ENCODE data around the gene CENPP.

Gene CENPP

DNA sequence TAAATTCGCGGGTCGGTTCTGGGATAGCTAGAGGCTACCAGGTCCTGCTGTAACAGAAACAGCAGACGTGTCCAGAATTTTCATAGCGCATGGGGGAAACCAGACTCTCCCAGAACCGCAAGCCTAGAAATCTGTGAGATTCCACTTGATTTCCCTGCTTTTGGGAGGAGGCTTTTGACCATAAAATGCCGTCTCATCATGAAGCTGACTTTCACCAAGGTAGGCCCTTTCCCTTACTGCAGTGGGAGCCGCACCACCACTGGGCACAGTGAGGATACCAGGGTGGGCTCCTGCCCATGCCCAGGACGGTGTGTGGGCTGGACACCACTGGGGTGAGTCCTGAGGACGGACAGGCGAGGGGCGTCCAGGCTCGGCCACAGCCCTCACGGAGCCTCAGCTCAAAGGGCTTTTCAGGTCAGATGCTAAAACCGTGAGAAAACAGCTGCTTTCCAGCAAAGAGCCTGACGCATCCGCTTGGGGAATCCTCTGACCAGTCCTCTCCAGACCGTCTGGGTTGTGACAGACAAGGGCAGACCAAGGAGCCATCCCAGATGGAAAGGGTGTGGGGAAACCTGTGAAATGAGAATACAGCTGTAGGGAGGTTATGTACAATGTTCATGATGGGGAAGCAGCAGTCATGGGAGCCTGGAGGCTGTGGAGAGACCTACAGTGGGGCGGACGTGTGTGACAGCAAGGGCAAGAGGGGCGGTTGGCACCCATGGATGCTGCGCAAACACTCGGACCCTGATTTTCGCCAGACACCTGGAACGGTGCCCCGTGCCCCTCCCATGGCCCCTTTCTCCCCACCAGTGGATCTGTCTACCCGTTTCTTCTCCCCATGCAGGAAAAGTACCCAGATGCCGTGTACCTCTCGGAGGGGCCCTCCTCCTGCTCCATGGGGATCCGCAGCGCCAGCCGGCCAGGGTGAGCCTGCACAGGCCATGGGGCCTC is 285.0 kb downstream of the CENPP start:
- no peaks in the 10 kb centered on the region for H3K9me3 ChIP-seq (ENCODE audit: control insufficient read depth, insufficient read depth, low read length)
- H3K36me3 ChIP-seq (ENCODE audit: control insufficient read depth, insufficient read depth, low read length), result peaks cover 22% of the 10 kb centered on the region
- H3K9ac ChIP-seq (ENCODE audit: low read depth, low read length), result no peak overlapping the region
- H3K4me3 ChIP-seq (ENCODE audit: low read depth, low read length), result no peak overlapping the region
- no peaks in the 10 kb centered on the region for H3K27me3 ChIP-seq (ENCODE audit: control insufficient read depth, insufficient read depth, low read length)
- no peaks in the 10 kb centered on the region for H3K4me1 ChIP-seq (ENCODE audit: control insufficient read depth, insufficient read depth, low read length)

DNA sequence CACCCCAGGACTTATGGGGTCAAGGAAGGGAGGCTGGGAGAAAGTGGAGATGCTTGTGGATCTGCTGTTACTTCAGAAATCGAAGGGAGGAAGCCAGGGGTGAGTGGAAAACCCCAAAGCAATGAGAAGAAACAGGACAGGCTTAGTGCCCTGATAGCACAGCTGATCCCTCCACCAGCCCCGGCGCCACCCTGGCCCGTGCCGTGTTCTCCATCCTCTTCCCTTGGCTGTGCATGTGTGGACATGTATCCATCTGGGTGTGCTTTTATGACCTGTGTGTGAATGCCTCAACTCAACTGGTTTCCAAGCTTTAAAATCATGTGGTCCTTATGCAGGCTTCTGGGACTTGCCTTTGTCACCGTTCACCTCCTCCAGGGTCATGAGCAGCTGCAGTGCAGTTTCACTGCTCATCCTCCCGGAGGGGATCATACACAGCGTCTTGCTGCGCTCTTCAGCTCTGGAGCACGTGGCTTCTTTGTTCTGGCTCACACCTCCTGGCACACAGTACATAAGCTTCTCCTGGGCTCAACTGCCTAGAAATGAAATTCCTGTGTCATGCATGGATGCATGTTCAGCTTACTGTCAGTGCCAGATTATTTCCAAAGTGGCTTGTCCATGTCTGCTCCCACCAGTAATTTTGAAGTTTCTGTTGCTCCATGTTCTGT is 286.0 kb downstream of the CENPP start:
- no peaks in the 10 kb centered on the region for H3K9me3 ChIP-seq (ENCODE audit: control insufficient read depth, insufficient read depth, low read length)
- H3K36me3 ChIP-seq (ENCODE audit: control insufficient read depth, insufficient read depth, low read length), result peaks cover 22% of the 10 kb centered on the region

GRCh38 chr9:92612292-92612691 is 286.5 kb downstream of the CENPP start:
- Histone ChIP-seq H3K9ac (ENCODE audit: low read depth, low read length) (no peak overlapping the region), H3K4me3 (ENCODE audit: low read depth, low read length) (no peak overlapping the region), H3K36me3 (ENCODE audit: control insufficient read depth, insufficient read depth, low read length) (peaks cover 24% of the 10 kb centered on the region), H3K4me1 (ENCODE audit: control insufficient read depth, insufficient read depth, low read length) (no peaks in the 10 kb centered on the region), H3K9me3 (ENCODE audit: control insufficient read depth, insufficient read depth, low read length) (no peaks in the 10 kb centered on the region), H3K27me3 (ENCODE audit: control insufficient read depth, insufficient read depth, low read length) (no peaks in the 10 kb centered on the region)

More for the DNA sequence above, 286.0 kb downstream of the CENPP start:
- no peak overlapping the region for H3K9ac ChIP-seq (ENCODE audit: low read depth, low read length)
- H3K27me3 ChIP-seq (ENCODE audit: control insufficient read depth, insufficient read depth, low read length), result no peaks in the 10 kb centered on the region
- H3K4me3 ChIP-seq (ENCODE audit: low read depth, low read length), result no peak overlapping the region
- H3K4me1 ChIP-seq (ENCODE audit: control insufficient read depth, insufficient read depth, low read length), result no peaks in the 10 kb centered on the region

GRCh38 chr9:92612816-92613215 is 287.1 kb downstream of the CENPP start:
- Histone ChIP-seq H3K4me3 (ENCODE audit: low read depth, low read length) (no peak overlapping the region), H3K9ac (ENCODE audit: low read depth, low read length) (no peak overlapping the region), H3K4me1 (ENCODE audit: control insufficient read depth, insufficient read depth, low read length) (no peaks in the 10 kb centered on the region), H3K9me3 (ENCODE audit: control insufficient read depth, insufficient read depth, low read length) (no peaks in the 10 kb centered on the region), H3K27me3 (ENCODE audit: control insufficient read depth, insufficient read depth, low read length) (no peaks in the 10 kb centered on the region), H3K36me3 (ENCODE audit: control insufficient read depth, insufficient read depth, low read length) (peaks cover 29% of the 10 kb centered on the region)

GRCh38 chr9:92613268-92614122 is 287.7 kb downstream of the CENPP start:
- Histone ChIP-seq H3K27me3 (ENCODE audit: control insufficient read depth, insufficient read depth, low read length) (no peaks in the 10 kb centered on the region), H3K4me3 (ENCODE audit: low read depth, low read length) (no peak overlapping the region), H3K9me3 (ENCODE audit: control insufficient read depth, insufficient read depth, low read length) (no peaks in the 10 kb centered on the region), H3K4me1 (ENCODE audit: control insufficient read depth, insufficient read depth, low read length) (no peaks in the 10 kb centered on the region), H3K36me3 (ENCODE audit: control insufficient read depth, insufficient read depth, low read length) (peaks cover 29% of the 10 kb centered on the region), H3K9ac (ENCODE audit: low read depth, low read length) (no peak overlapping the region)

DNA sequence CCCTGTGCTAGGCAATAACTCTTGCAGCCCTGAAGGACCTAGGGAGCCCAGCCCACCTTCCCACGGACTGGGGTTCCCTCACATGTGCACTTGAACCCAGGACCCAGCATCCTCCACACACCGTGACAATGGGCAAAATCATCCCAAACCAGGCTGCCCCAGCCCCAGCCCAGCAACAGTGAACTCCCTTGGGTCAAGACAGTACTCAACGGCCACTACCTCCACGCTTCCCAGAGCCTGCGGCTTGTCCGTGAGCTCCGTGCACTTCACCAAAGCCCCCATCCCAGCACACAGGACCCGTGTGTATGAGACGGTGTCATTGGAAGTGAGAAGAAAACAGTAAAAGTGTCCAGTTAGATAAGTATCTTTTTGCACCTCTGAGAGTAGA is 288.4 kb downstream of the CENPP start:
- Histone ChIP-seq H3K9ac (ENCODE audit: low read depth, low read length) (no peak overlapping the region), H3K27me3 (ENCODE audit: control insufficient read depth, insufficient read depth, low read length) (no peaks in the 10 kb centered on the region), H3K9me3 (ENCODE audit: control insufficient read depth, insufficient read depth, low read length) (no peaks in the 10 kb centered on the region), H3K4me1 (ENCODE audit: control insufficient read depth, insufficient read depth, low read length) (no peaks in the 10 kb centered on the region), H3K36me3 (ENCODE audit: control insufficient read depth, insufficient read depth, low read length) (peaks cover 29% of the 10 kb centered on the region), H3K4me3 (ENCODE audit: low read depth, low read length) (no peak overlapping the region)

GRCh38 chr9:92614763-92615461 is 289.2 kb downstream of the CENPP start:
- Histone ChIP-seq H3K27me3 (ENCODE audit: control insufficient read depth, insufficient read depth, low read length) (no peaks in the 10 kb centered on the region), H3K36me3 (ENCODE audit: control insufficient read depth, insufficient read depth, low read length) (peaks cover 33% of the 10 kb centered on the region), H3K9ac (ENCODE audit: low read depth, low read length) (no peak overlapping the region), H3K9me3 (ENCODE audit: control insufficient read depth, insufficient read depth, low read length) (no peaks in the 10 kb centered on the region), H3K4me1 (ENCODE audit: control insufficient read depth, insufficient read depth, low read length) (no peaks in the 10 kb centered on the region), H3K4me3 (ENCODE audit: low read depth, low read length) (no peak overlapping the region)

DNA sequence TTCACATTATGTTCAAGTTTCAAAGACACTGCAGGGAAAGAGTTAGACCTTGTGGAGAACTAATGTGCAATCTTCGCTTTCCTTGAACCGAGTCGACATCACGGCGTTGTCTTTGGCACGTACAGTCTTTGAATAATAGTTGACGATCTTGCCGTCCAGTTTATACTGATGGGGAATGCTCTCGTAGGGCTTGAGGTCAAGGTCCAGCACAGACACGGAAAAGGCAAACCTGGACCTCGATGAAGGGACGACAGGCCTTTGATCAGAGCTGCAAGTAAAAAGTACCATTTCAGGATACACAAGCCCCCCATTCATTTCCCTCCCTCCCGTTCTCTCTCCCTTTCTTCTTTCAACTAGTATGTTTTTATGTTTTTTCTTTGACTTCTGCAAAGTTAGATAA is 290.0 kb downstream of the CENPP start:
- H3K9ac ChIP-seq (ENCODE audit: low read depth, low read length), result no peak overlapping the region
- H3K9me3 ChIP-seq (ENCODE audit: control insufficient read depth, insufficient read depth, low read length), result no peaks in the 10 kb centered on the region
- peaks cover 36% of the 10 kb centered on the region for H3K36me3 ChIP-seq (ENCODE audit: control insufficient read depth, insufficient read depth, low read length)
- H3K4me1 ChIP-seq (ENCODE audit: control insufficient read depth, insufficient read depth, low read length), result no peaks in the 10 kb centered on the region
- no peak overlapping the region for H3K4me3 ChIP-seq (ENCODE audit: low read depth, low read length)
- H3K27me3 ChIP-seq (ENCODE audit: control insufficient read depth, insufficient read depth, low read length), result no peaks in the 10 kb centered on the region

DNA sequence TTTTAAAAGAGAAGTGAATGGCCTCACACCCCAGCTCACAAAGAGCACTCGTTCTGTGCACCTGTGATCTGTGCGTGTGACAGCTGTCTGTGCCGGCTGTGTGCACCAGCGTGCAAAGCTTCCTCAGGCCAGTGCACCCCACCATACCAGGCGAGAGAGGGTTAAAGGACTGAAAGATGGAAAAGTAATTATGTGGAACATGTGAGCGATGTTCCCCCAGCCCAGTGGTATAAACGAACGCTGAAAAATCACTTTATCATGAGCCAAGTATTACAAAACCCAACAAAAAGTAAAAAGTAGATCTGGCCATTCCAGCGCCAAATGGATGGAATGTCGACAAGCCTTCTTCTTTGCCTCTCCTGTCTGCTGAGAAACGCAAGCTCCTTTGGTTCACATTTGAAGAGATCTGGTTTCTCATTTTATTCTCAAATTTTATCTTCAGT is 290.5 kb downstream of the CENPP start:
- H3K4me1 ChIP-seq (ENCODE audit: control insufficient read depth, insufficient read depth, low read length), result no peaks in the 10 kb centered on the region
- H3K27me3 ChIP-seq (ENCODE audit: control insufficient read depth, insufficient read depth, low read length), result no peaks in the 10 kb centered on the region
- H3K36me3 ChIP-seq (ENCODE audit: control insufficient read depth, insufficient read depth, low read length), result peaks cover 36% of the 10 kb centered on the region
- no peaks in the 10 kb centered on the region for H3K9me3 ChIP-seq (ENCODE audit: control insufficient read depth, insufficient read depth, low read length)
- H3K4me3 ChIP-seq (ENCODE audit: low read depth, low read length), result no peak overlapping the region
- no peak overlapping the region for H3K9ac ChIP-seq (ENCODE audit: low read depth, low read length)

GRCh38 chr9:92616655-92617111 is 290.9 kb downstream of the CENPP start:
- Histone ChIP-seq H3K36me3 (ENCODE audit: control insufficient read depth, insufficient read depth, low read length) (peaks cover 36% of the 10 kb centered on the region), H3K4me3 (ENCODE audit: low read depth, low read length) (no peak overlapping the region), H3K4me1 (ENCODE audit: control insufficient read depth, insufficient read depth, low read length) (no peaks in the 10 kb centered on the region), H3K9me3 (ENCODE audit: control insufficient read depth, insufficient read depth, low read length) (no peaks in the 10 kb centered on the region), H3K9ac (ENCODE audit: low read depth, low read length) (no peak overlapping the region), H3K27me3 (ENCODE audit: control insufficient read depth, insufficient read depth, low read length) (no peaks in the 10 kb centered on the region)

Measured in iPS-15b (cell line).